CD4-positive, alpha-beta memory T cell (primary cell): Measurements from ENCODE around the gene FARP2. TPM values are rescaled to one million over a fixed set of nuclear protein-coding genes. Genes with fewer than 3 reads are reported as not detected.

ENCODE experiments used
- CTCF ChIA-PET: fragments of 350-600 bp; sonication (Branson Sonifier 250); formaldehyde crosslinking; loops from one replicate; lab custom pipeline; 2021; ENCODE audit warnings: inconsistent platforms; ENCODE audit not compliant: partially characterized antibody; lab: Charles Lee
- POLR2A ChIA-PET: fragments of 350-600 bp; sonication (Branson Sonifier 250); formaldehyde crosslinking; loops from one replicate; lab custom pipeline; 2021; ENCODE audit not compliant: partially characterized antibody; lab: Charles Lee
- DNase-seq, 5 donors: peaks; one replicate each; pipeline versions ENCODE4 v3.0.0 to v3.0.0-alpha.2; 2020 to 2022; ENCODE audit warnings: mixed read lengths in 1 of 5
- H3K27ac ChIP-seq: one replicate; pipeline ENCODE4 v1.7.0; 2013; ENCODE audit warnings: low read depth, low read length
- H3K27me3 ChIP-seq: 2 replicates; pipeline ENCODE4 v1.7.0; 2013; ENCODE audit warnings: mild to moderate bottlenecking, low read length, moderate library complexity; ENCODE audit not compliant: insufficient read depth
- H3K36me3 ChIP-seq: 2 replicates; pipeline ENCODE4 v1.7.0; 2013; ENCODE audit warnings: mild to moderate bottlenecking, low read length, moderate library complexity; ENCODE audit not compliant: insufficient read depth
- H3K4me1 ChIP-seq: 2 replicates; pipeline ENCODE4 v1.7.0; 2013; ENCODE audit warnings: mild to moderate bottlenecking, low read length, moderate library complexity; ENCODE audit not compliant: insufficient read depth
- H3K4me3 ChIP-seq, 2 donors: one replicate each; pipeline ENCODE4 v1.7.0; 2013; ENCODE audit warnings: low read length in 2 of 2, mild to moderate bottlenecking in 1 of 2
- H3K9me3 ChIP-seq, 2 donors: one replicate each; pipeline ENCODE4 v1.7.0; 2013; ENCODE audit warnings: low read length in 2 of 2, control low read depth in 1 of 2; ENCODE audit not compliant: control insufficient read depth in 1 of 2
- H3K27ac Mint-ChIP-seq, 7 donors: one replicate each; pipeline ENCODE4 v1.8.0; 2020 to 2021; ENCODE audit warnings: mixed read lengths in 7 of 7, mild to moderate bottlenecking in 6 of 7, inconsistent platforms in 3 of 7, moderate library complexity in 3 of 7
- H3K27me3 Mint-ChIP-seq, 2 donors: one replicate each; pipeline ENCODE4 v1.8.0; 2020 to 2021; ENCODE audit warnings: mixed read lengths in 2 of 2
- H3K36me3 Mint-ChIP-seq, 2 donors: one replicate each; pipeline ENCODE4 v1.8.0; 2020 to 2021; ENCODE audit warnings: mixed read lengths in 2 of 2, inconsistent platforms in 1 of 2, mild to moderate bottlenecking in 1 of 2
- H3K4me1 Mint-ChIP-seq, 4 donors: one replicate each; pipeline ENCODE4 v1.8.0; 2020 to 2021; ENCODE audit warnings: mixed read lengths in 4 of 4, mild to moderate bottlenecking in 1 of 4
- H3K4me3 Mint-ChIP-seq, 8 donors: one replicate each; pipeline ENCODE4 v1.8.0; 2020 to 2021; ENCODE audit warnings: mixed read lengths in 8 of 8, mild to moderate bottlenecking in 7 of 8, moderate library complexity in 6 of 8, inconsistent platforms in 3 of 8
- H3K9me3 Mint-ChIP-seq, 8 donors: one replicate each; pipeline ENCODE4 v1.8.0; 2020 to 2021; ENCODE audit warnings: mixed read lengths in 8 of 8, mild to moderate bottlenecking in 5 of 8, inconsistent platforms in 3 of 8, moderate library complexity in 1 of 8
- intact Hi-C: fragments of 100-400 bp; cut with micrococcal nuclease; formaldehyde crosslinking; loops from one replicate; pipeline ENCODE4 v1.15.1; 2023
- polyA plus RNA-seq, 2 donors: library from polyadenylated mRNA; unstranded; fragments of 300-500 nt; fragmentation: Illumina TruSeq; gene quantifications; one replicate each; pipeline ENCODE4 v1.2.3, GENCODE V29; 2021
- total RNA-seq, 2 experiments: library from RNA; stranded (reverse); gene quantifications; one replicate each; pipeline ENCODE4 v1.2.3, GENCODE V29; 2021

Gene FARP2
- total and polyA plus RNA-seq, 4 experiments from 2014 or later = 3.9 to 21.8 (median 11.4) TPM

DNA sequence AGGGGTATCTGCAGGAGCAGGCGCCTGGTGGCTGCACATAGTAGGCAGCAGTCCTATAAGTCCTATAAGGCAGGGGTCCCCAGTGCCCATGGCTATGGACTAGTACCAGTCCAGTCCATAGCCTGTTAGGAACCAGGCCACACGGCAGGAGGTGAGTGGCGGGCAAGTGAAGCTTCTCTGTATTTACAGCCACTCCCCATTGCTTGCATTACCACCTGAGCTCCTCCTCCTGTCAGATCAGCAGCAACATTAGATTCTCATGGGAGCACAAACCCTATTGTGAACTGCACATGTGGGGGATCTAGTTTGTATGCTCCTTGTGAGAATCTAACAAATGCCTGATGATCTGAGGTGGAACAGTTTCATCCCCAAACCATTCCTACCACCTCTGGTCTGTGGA lies 119.2 kb downstream of the FARP2 start:
- Mint-ChIP-seq H3K4me1 (peaks cover 0 to 5% (median 2%) of the 10 kb centered on the region in 4 donors), H3K4me3 (no peak overlapping the region), H3K27me3 (peaks cover 2 to 6% of the 10 kb centered on the region in 2 donors), H3K36me3 (peaks cover 4 to 12% of the 10 kb centered on the region in 2 donors), H3K27ac (no peak overlapping the region), H3K9me3 (no peaks in the 10 kb centered on the region)
- no peaks in the 10 kb centered on the region for H3K36me3 ChIP-seq
- H3K4me1 ChIP-seq = no peaks in the 10 kb centered on the region
- ChIA-PET POLR2A (no interaction called here), CTCF (no interaction called here)
- H3K9me3 ChIP-seq = no peaks in the 10 kb centered on the region
- H3K27me3 ChIP-seq = no peaks in the 10 kb centered on the region
- no peak overlapping the region for H3K4me3 ChIP-seq
- DNase-seq = no peak
- H3K27ac ChIP-seq = no peak overlapping the region
- intact Hi-C loops = no loop called here

DNA sequence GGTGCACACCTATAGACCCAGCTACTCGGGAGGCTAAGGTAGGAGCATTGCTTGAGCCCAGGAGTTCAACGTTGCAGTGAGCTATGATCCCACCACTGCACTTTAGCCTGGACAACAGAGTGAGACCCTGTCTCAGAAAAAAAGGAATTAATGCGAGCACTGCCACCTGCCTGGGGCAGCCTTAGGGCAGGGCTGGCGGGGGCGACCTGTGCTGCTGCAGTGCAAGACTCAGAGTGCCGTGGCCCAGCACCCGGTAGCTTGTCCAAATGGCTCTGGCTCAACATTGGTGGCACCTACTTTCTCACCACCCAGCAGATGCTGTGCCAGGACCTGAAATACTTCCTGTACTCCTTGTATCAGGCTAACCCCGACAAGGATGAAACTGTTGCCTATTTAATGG lies 122.1 kb downstream of the FARP2 start:
- no peak overlapping the region for H3K27ac ChIP-seq
- Mint-ChIP-seq H3K4me1 (no peaks in the 10 kb centered on the region), H3K9me3 (no peaks in the 10 kb centered on the region), H3K4me3 (no peak overlapping the region), H3K27me3 (no peaks in the 10 kb centered on the region), H3K36me3 (peaks cover 4 to 8% of the 10 kb centered on the region in 2 donors), H3K27ac (no peak overlapping the region)
- no peaks in the 10 kb centered on the region for H3K36me3 ChIP-seq
- no peaks in the 10 kb centered on the region for H3K27me3 ChIP-seq
- H3K4me3 ChIP-seq = no peak overlapping the region
- no peaks in the 10 kb centered on the region for H3K4me1 ChIP-seq
- DNase-seq = no peak
- H3K9me3 ChIP-seq = no peaks in the 10 kb centered on the region
- intact Hi-C loops = no loop called here
- ChIA-PET POLR2A (no interaction called here), CTCF (no interaction called here)

DNA sequence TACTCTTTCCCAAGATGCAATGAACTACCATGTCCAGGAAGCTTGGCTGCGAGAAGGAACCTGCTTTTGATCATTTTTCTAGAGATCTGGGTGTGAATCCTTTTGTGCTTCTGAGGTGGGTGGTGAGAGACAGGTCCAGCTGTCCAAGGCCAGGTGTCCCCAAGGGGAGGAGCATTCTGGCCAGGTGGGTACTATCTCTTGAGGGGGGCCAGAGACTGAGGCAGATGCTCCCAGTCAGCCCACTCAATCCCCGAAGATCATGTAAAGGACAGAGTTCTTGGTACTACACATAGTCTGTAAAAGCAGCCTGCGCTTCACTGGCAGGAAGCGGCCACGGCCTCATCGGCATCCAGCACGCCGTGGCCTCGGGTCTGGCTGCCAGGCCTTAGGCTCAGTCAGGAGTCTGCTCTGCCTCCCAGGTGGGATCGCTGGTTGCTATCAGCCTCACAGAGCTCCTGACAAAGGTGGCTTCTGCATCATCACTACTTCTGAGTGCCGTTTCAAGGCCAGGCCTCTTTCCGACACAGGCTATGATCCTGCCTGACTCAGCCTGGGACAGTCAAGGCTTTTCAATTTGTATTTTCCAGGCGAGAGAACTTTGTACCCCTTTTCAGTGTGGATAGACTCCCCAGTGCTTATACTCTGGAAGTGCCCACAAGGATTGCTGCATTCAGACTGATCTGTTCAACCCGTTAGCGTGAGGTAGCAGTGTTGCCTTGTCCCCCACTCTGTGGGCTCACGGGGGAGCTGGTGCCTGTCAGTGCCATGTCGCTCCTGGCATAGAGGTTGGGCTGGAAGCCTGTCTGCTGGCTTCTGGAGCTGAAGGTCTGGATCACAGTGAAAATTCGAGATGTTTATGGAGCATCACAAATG lies 123.2 kb downstream of the FARP2 start:
- intact Hi-C loops = no loop called here
- no peaks in the 10 kb centered on the region for H3K36me3 ChIP-seq
- H3K4me3 Mint-ChIP-seq = no peak overlapping the region
- DNase-seq = no peak
- H3K4me1 Mint-ChIP-seq = no peaks in the 10 kb centered on the region
- H3K27ac Mint-ChIP-seq = no peak overlapping the region
- no peaks in the 10 kb centered on the region for H3K4me1 ChIP-seq
- H3K27me3 ChIP-seq = no peaks in the 10 kb centered on the region
- ChIA-PET POLR2A (no interaction called here), CTCF (no interaction called here)
- no peaks in the 10 kb centered on the region for H3K9me3 Mint-ChIP-seq
- no peak overlapping the region for H3K4me3 ChIP-seq
- peaks cover 4 to 8% of the 10 kb centered on the region in 2 donors for H3K36me3 Mint-ChIP-seq
- no peaks in the 10 kb centered on the region for H3K27me3 Mint-ChIP-seq
- H3K9me3 ChIP-seq = no peaks in the 10 kb centered on the region
- H3K27ac ChIP-seq = no peak overlapping the region

DNA sequence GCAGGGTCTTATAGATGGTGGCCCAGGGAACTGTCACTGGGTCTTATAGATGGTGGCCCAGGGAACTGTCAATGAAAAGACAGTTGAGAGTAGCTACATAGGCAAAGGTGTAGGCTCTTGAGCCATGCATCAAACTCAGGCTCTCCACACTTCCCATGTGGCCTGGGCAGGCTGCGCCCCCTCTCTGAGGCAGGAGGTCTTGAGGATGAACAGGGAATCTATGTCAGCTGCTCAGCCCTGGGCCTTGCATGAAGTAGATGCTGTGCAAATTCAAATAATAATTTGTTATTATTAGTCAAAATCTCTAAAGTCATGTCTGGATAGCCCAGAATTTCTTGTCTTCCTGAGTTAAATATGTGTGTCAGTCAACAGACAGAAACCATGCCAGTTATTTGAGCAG lies 125.6 kb downstream of the FARP2 start:
- Mint-ChIP-seq H3K9me3 (peaks cover 0 to 1% (median 0%) of the 10 kb centered on the region in 8 donors), H3K27ac (no peak overlapping the region), H3K27me3 (no peaks in the 10 kb centered on the region), H3K4me3 (no peak overlapping the region), H3K4me1 (no peaks in the 10 kb centered on the region), H3K36me3 (peaks cover 4 to 8% of the 10 kb centered on the region in 2 donors)
- H3K27me3 ChIP-seq = no peaks in the 10 kb centered on the region
- H3K4me3 ChIP-seq = no peak overlapping the region
- H3K4me1 ChIP-seq = no peaks in the 10 kb centered on the region
- DNase-seq = no peak
- H3K36me3 ChIP-seq = no peaks in the 10 kb centered on the region
- POLR2A ChIA-PET = no interaction called here
- no peaks in the 10 kb centered on the region for H3K9me3 ChIP-seq
- CTCF ChIA-PET = no interaction called here
- no peak overlapping the region for H3K27ac ChIP-seq
- intact Hi-C loops = no loop called here

DNA sequence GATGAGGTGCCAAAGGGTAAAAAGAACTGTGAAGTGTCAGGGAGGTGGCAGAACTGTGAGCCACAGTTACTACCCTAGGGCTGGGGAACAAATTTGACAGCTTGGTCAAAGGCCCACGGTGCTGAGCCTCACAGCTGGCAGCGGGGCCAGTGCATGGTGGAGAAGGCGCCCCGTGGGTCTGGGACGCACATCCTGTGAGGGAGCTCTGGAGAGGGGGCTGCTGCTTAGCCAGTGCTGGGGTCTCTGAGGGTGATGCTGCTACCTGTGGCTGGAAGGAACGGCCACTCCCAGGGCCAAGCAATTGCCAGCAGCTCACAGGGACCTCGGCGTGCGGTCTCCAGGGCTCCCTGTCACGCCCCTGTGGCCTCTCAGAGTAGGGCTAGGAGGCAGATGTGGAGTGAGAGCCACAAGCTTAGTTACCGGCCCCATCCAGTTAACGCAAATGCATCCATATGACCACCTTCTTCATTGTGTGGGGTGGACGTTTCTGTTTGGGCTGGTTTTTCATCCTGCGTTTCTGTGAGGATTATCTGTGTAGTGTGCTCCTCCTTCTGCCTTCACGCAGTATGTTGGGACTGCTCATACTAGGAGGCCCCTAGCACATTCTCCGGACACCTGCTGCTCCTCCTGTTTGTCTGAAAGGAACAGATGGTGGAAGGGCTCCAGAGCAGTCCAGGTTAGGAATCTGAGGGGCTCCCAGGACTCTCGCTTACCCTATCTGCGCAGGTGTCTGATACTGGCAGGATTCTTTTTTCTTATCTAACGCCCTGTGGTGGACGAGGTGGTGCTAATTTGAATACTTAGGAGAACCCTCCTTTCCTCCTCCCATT lies 126.3 kb downstream of the FARP2 start:
- Mint-ChIP-seq H3K4me1 (no peaks in the 10 kb centered on the region), H3K36me3 (peaks cover 4 to 8% of the 10 kb centered on the region in 2 donors), H3K9me3 (peaks cover 0 to 1% (median 0%) of the 10 kb centered on the region in 8 donors), H3K27me3 (no peaks in the 10 kb centered on the region), H3K27ac (no peak overlapping the region), H3K4me3 (no peak overlapping the region)
- POLR2A ChIA-PET = no interaction called here
- DNase-seq = no peak
- H3K4me3 ChIP-seq = no peak overlapping the region
- no peaks in the 10 kb centered on the region for H3K36me3 ChIP-seq
- H3K27me3 ChIP-seq = no peaks in the 10 kb centered on the region
- no peaks in the 10 kb centered on the region for H3K4me1 ChIP-seq
- intact Hi-C loops = no loop called here
- no peaks in the 10 kb centered on the region for H3K9me3 ChIP-seq
- no peak overlapping the region for H3K27ac ChIP-seq
- CTCF ChIA-PET = no interaction called here

DNA sequence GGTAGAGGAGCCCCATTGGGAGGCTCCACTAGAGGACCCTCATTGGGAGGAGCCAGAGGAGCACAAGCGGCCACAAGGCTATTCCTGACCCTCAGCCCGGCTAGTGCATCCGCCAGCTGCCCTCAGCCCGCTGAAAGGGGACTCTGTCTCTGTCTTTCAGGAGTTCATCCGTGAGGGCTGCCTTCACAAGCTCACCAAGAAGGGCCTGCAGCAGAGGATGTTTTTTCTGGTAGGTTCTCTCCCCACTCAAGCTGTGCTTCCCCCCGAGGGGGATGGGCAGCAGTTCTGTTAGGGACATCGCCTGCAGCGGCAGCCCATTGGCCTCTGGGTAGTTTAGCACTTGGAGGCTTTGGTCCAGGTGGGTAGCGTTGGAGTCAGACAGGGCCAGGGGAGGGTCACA lies 127.2 kb downstream of the FARP2 start:
- Mint-ChIP-seq H3K4me3 (no peak overlapping the region), H3K27me3 (no peaks in the 10 kb centered on the region), H3K27ac (no peak overlapping the region), H3K36me3 (peaks cover 4 to 5% of the 10 kb centered on the region in 2 donors), H3K9me3 (peaks cover 0 to 1% (median 0%) of the 10 kb centered on the region in 8 donors), H3K4me1 (no peaks in the 10 kb centered on the region)
- POLR2A ChIA-PET = no interaction called here
- no peak for DNase-seq
- no peaks in the 10 kb centered on the region for H3K36me3 ChIP-seq
- no peak overlapping the region for H3K27ac ChIP-seq
- no peak overlapping the region for H3K4me3 ChIP-seq
- H3K9me3 ChIP-seq = no peaks in the 10 kb centered on the region
- CTCF ChIA-PET = no interaction called here
- no peaks in the 10 kb centered on the region for H3K4me1 ChIP-seq
- intact Hi-C loops = no loop called here
- no peaks in the 10 kb centered on the region for H3K27me3 ChIP-seq

DNA sequence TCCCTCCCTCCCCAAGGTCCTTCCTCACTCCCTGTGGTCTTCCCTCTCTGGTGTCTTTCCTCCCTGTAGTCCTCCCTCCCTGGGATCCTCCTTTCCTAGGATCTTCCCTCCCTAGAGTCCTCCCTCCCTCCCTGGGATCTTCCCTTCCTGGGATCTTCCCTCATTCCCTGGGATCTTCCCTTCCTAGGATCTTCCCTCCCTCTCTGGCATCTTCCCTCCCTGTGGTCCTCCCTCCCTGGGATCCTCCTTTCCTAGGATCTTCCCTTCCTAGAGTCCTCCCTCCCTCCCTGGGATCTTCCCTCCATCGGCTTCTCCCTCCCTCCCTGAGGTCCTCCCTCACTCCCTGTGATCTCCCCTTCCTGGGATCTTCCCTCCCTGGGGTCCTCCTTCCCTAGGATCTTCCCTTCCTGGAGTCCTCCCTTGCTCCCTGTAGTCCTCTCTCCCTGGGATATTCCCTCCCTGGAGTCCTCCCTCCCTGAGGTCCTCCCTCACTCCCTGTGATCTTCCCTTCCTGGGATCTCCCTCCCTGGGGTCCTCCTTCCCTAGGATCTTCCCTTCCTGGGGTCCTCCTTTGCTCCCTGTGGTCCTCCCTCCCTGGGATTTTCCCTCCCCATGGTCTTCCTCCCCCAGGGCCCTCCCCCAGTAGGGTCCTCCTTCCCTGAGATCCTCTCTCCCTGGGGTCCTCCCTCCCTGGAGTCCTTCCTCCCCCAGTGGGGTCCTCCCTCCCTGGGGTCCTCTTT lies 129.3 kb downstream of the FARP2 start:
- Histone ChIP-seq H3K27ac (no peak overlapping the region), H3K4me1 (no peaks in the 10 kb centered on the region), H3K36me3 (no peaks in the 10 kb centered on the region), H3K27me3 (no peaks in the 10 kb centered on the region), H3K9me3 (no peaks in the 10 kb centered on the region), H3K4me3 (no peak overlapping the region)
- Mint-ChIP-seq H3K27ac (no peak overlapping the region), H3K4me1 (no peaks in the 10 kb centered on the region), H3K27me3 (no peaks in the 10 kb centered on the region), H3K4me3 (no peak overlapping the region), H3K9me3 (peaks cover 0 to 1% (median 0%) of the 10 kb centered on the region in 8 donors), H3K36me3 (no peaks in the 10 kb centered on the region)
- intact Hi-C loops = no loop called here
- ChIA-PET CTCF (no interaction called here), POLR2A (no interaction called here)
- no peak for DNase-seq
